Neural cell (in vitro differentiated cells): ENCODE measurements around the gene SYT11. TPM values are rescaled to one million over a fixed set of nuclear protein-coding genes. Genes with fewer than 3 reads are reported as not detected.
"Not testable (repeated sequence)": the region's sequence is repeated elsewhere in the genome, so short reads cannot be mapped to it uniquely, and the experiment has no call there.

ENCODE experiments used
- H2AFZ ChIP-seq: fragments of 200-600, 300-800 bp; sonication (generic), shearing (Covaris generic); 2 replicates; pipeline ENCODE4 v1.6.0; 2014; ENCODE audit warnings: low read depth, mild to moderate bottlenecking, antibody characterized with exemption, low read length, moderate library complexity
- H3F3A ChIP-seq: fragments of 200-600 bp; shearing (Covaris generic); 2 replicates; pipeline ENCODE4 v1.6.1; 2016; ENCODE audit warnings: mild to moderate bottlenecking, moderate library complexity, mixed read lengths, antibody characterized with exemption, low read length; ENCODE audit not compliant: insufficient read depth, poor library complexity, severe bottlenecking
- H3K27ac ChIP-seq: fragments of 200-600, 300-800 bp; sonication (generic), shearing (Covaris generic); 2 replicates; pipeline ENCODE4 v1.5.1; 2014; ENCODE audit warnings: mild to moderate bottlenecking, low read length, moderate library complexity
- H3K27me3 ChIP-seq: fragments of 300-800, 200-600 bp; sonication (generic), shearing (Covaris generic); 2 replicates; pipeline ENCODE4 v1.6.0; 2014; ENCODE audit warnings: mild to moderate bottlenecking, low read depth, low read length, moderate library complexity; ENCODE audit not compliant: insufficient read depth
- H3K36me3 ChIP-seq: fragments of 300-800, 200-600 bp; sonication (generic), shearing (Covaris generic); 2 replicates; pipeline ENCODE4 v1.5.1; 2014; ENCODE audit warnings: mild to moderate bottlenecking, antibody characterized with exemption, low read length, moderate library complexity; ENCODE audit not compliant: insufficient read depth
- H3K4me2 ChIP-seq: fragments of 300-800, 200-600 bp; sonication (generic), shearing (Covaris generic); 2 replicates; pipeline ENCODE4 v1.6.0; 2014; ENCODE audit warnings: mild to moderate bottlenecking, low read length
- H3K4me3 ChIP-seq: fragments of 300-800, 200-600 bp; sonication (generic), shearing (Covaris generic); 2 replicates; pipeline ENCODE4 v1.5.1; 2014; ENCODE audit warnings: mild to moderate bottlenecking, low read length, moderate library complexity
- H3K79me2 ChIP-seq: fragments of 200-600 bp; shearing (Covaris generic); replicated peaks from 2 replicates; pipeline ENCODE4 v1.6.0; 2014; ENCODE audit warnings: mild to moderate bottlenecking, low read length, moderate library complexity; ENCODE audit not compliant: insufficient read depth
- H3K9ac ChIP-seq: fragments of 300-800, 200-600 bp; sonication (generic), shearing (Covaris generic); 2 replicates; pipeline ENCODE4 v1.6.1; 2016; ENCODE audit warnings: mild to moderate bottlenecking, low read length, mixed read lengths
- H3K9me2 ChIP-seq: fragments of 200-600 bp; shearing (Covaris generic); 2 replicates; pipeline ENCODE4 v1.6.1; 2016; ENCODE audit warnings: mild to moderate bottlenecking, low read length, mixed read lengths; ENCODE audit not compliant: insufficient read depth
- H3K9me3 ChIP-seq: fragments of 200-600, 300-800 bp; sonication (generic), shearing (Covaris generic); 2 replicates; pipeline ENCODE4 v1.6.1; 2016; ENCODE audit warnings: mild to moderate bottlenecking, mixed run types, low read length, moderate library complexity, mixed read lengths
- H4K20me1 ChIP-seq: fragments of 200-600 bp; shearing (Covaris generic); 2 replicates; pipeline ENCODE4 v1.6.1; 2016; ENCODE audit warnings: mild to moderate bottlenecking, mixed run types; ENCODE audit not compliant: insufficient read depth
- CTCF ChIP-seq: fragments of 450-650 bp; IDR thresholded peaks from 2 replicates; pipeline ENCODE4 v1.5.1; 2014; ENCODE audit warnings: antibody characterized with exemption, mild to moderate bottlenecking, moderate library complexity; ENCODE audit not compliant: poor library complexity, severe bottlenecking
- EP300 ChIP-seq: fragments of 450-650 bp; conservative IDR thresholded peaks from 2 replicates; pipeline ENCODE4 v1.6.1; 2014; ENCODE audit warnings: antibody characterized with exemption, mild to moderate bottlenecking, moderate library complexity; ENCODE audit not compliant: poor library complexity, severe bottlenecking
- EZH2 ChIP-seq: fragments of 200-600, 300-800 bp; shearing (Covaris generic), sonication (generic); IDR thresholded peaks from 2 replicates; pipeline ENCODE4 v1.6.1; 2014; ENCODE audit warnings: antibody characterized with exemption, low read length, borderline replicate concordance, mild to moderate bottlenecking; ENCODE audit not compliant: insufficient read depth, poor library complexity, severe bottlenecking
- MXI1 ChIP-seq: fragments of 450-650 bp; conservative IDR thresholded peaks from 2 replicates; pipeline ENCODE4 v1.6.1; 2014; ENCODE audit warnings: antibody characterized with exemption, mild to moderate bottlenecking; ENCODE audit not compliant: poor library complexity, severe bottlenecking
- POLR2AphosphoS5 ChIP-seq: IDR thresholded peaks from 2 replicates; pipeline ENCODE4 v1.6.1; 2012
- RAD21 ChIP-seq: fragments of 450-650 bp; conservative IDR thresholded peaks from 2 replicates; pipeline ENCODE4 v1.6.1; 2014; ENCODE audit warnings: antibody characterized with exemption, mild to moderate bottlenecking, moderate library complexity
- REST ChIP-seq: IDR thresholded peaks from 2 replicates; pipeline ENCODE4 v1.6.1; 2012; ENCODE audit warnings: borderline replicate concordance
- SMC3 ChIP-seq: fragments of 450-650 bp; conservative IDR thresholded peaks from 2 replicates; pipeline ENCODE4 v1.6.1; 2014; ENCODE audit warnings: antibody characterized with exemption, mild to moderate bottlenecking, moderate library complexity; ENCODE audit not compliant: poor library complexity
- TAF1 ChIP-seq: IDR thresholded peaks from 2 replicates; pipeline ENCODE4 v1.6.1; 2012; ENCODE audit warnings: low read depth
- polyA plus RNA-seq: library from polyadenylated mRNA; depleted of rRNA; stranded (reverse); fragments of >200 nt; gene quantifications from 2 replicates; pipeline ENCODE4 v1.2.3, GENCODE V29; 2014

The SYT11 gene
- polyA plus RNA-seq, 1 donor from 2014 or later, result 122 TPM

GRCh38 chr1:155929057-155929456, 69.7 kb downstream of the SYT11 start:
- H3K9ac ChIP-seq, result no peak overlapping the region
- H3K36me3 ChIP-seq, result peaks cover 17% of the 10 kb centered on the region
- H3K4me3 ChIP-seq, result no peak overlapping the region
- no peak overlapping the region for H2AFZ ChIP-seq
- peaks cover 45% of the 10 kb centered on the region for H3K79me2 ChIP-seq
- no peak overlapping the region for H3K27ac ChIP-seq
- H3K4me2 ChIP-seq, result no peak overlapping the region
- no peaks in the 10 kb centered on the region for H3F3A ChIP-seq
- H3K9me2 ChIP-seq, result no peaks in the 10 kb centered on the region
- no peaks in the 10 kb centered on the region for H3K9me3 ChIP-seq
- H3K27me3 ChIP-seq, result no peaks in the 10 kb centered on the region
- no peaks in the 10 kb centered on the region for H4K20me1 ChIP-seq
- TF ChIP-seq MXI1 (no peak), POLR2AphosphoS5 (no peak), SMC3 (no peak), EZH2 (no peak), EP300 (no peak), RAD21 (no peak), CTCF (no peak), REST (no peak), TAF1 (no peak)

- H3K9me3 ChIP-seq, H3K9ac ChIP-seq: not testable (repeated sequence)
These were observed 71.4 kb downstream of the SYT11 start for GRCh38 chr1:155930725-155931124.

GRCh38 chr1:155931332-155932038, 72.1 kb downstream of the SYT11 start:
- Histone ChIP-seq H4K20me1 (no peaks in the 10 kb centered on the region), H3K9me3 (no peaks in the 10 kb centered on the region), H3K79me2 (peaks cover 46% of the 10 kb centered on the region), H3F3A (no peaks in the 10 kb centered on the region), H3K27ac (no peak overlapping the region), H3K9me2 (no peaks in the 10 kb centered on the region), H2AFZ (no peak overlapping the region), H3K4me3 (peak overlapping the region; percentile 72), H3K27me3 (no peaks in the 10 kb centered on the region), H3K9ac (no peak overlapping the region), H3K4me2 (no peak overlapping the region), H3K36me3 (peaks cover 10% of the 10 kb centered on the region)
- TF ChIP-seq EZH2, result no peak
- no peak for TF ChIP-seq REST
- TF ChIP-seq MXI1, result no peak
- no peak for TF ChIP-seq POLR2AphosphoS5
- no peak for TF ChIP-seq CTCF
- TF ChIP-seq RAD21, result no peak
- no peak for TF ChIP-seq EP300
- no peak for TF ChIP-seq SMC3
- TF ChIP-seq TAF1, result no peak

More at GRCh38 chr1:155930725-155931124, 71.4 kb downstream of the SYT11 start:
- H3K27ac ChIP-seq, H3F3A ChIP-seq, H3K4me2 ChIP-seq, H2AFZ ChIP-seq, H3K27me3 ChIP-seq, H3K9me2 ChIP-seq, H4K20me1 ChIP-seq: not testable (repeated sequence)
- Histone ChIP-seq H3K4me3 (peak overlapping the region; percentile 36), H3K36me3 (peaks cover 17% of the 10 kb centered on the region), H3K79me2 (peaks cover 46% of the 10 kb centered on the region)
